Activated naive CD4-positive, alpha-beta T cell treated with anti-CD3 and anti-CD28 coated beads, Interleukin-2, amount 10 ng/mL, durations not matched to agents 7 days and 5 days (primary cell): Measurements from ENCODE around the gene MAP2K5.

Experiments
- CTCF ChIA-PET: fragments of 350-600 bp; sonication (Branson Sonifier 250); formaldehyde crosslinking; loops from one replicate; lab custom pipeline; 2021; ENCODE audit warnings: antibody characterized with exemption; lab: Charles Lee
- DNase-seq: peaks from one replicate; pipeline ENCODE4 v3.0.0-alpha.2; 2020
- H3K27ac Mint-ChIP-seq: one replicate; pipeline ENCODE4 v1.8.0; 2021; ENCODE audit warnings: mild to moderate bottlenecking, moderate library complexity, mixed read lengths
- H3K27me3 Mint-ChIP-seq: one replicate; pipeline ENCODE4 v1.8.0; 2021; ENCODE audit warnings: mild to moderate bottlenecking, mixed read lengths
- H3K36me3 Mint-ChIP-seq: one replicate; pipeline ENCODE4 v1.8.0; 2021; ENCODE audit warnings: mixed read lengths
- H3K4me1 Mint-ChIP-seq: one replicate; pipeline ENCODE4 v1.8.0; 2021; ENCODE audit warnings: mixed read lengths
- H3K4me3 Mint-ChIP-seq: one replicate; pipeline ENCODE4 v1.8.0; 2021; ENCODE audit warnings: mild to moderate bottlenecking, moderate library complexity, mixed read lengths
- H3K9me3 Mint-ChIP-seq: one replicate; pipeline ENCODE4 v1.8.0; 2021; ENCODE audit warnings: mixed read lengths

MAP2K5 gene

GRCh38 chr15:67819636-67820035 is 277.1 kb downstream of the MAP2K5 start:
- peaks cover 88% of the 10 kb centered on the region for H3K27me3 Mint-ChIP-seq
- no peak overlapping the region for H3K4me3 Mint-ChIP-seq
- H3K36me3 Mint-ChIP-seq = peaks cover 8% of the 10 kb centered on the region
- CTCF ChIA-PET = no interaction called here
- H3K9me3 Mint-ChIP-seq = no peaks in the 10 kb centered on the region
- H3K4me1 Mint-ChIP-seq = peaks cover 21% of the 10 kb centered on the region
- no peak for DNase-seq
- H3K27ac Mint-ChIP-seq = peak overlapping the region; percentile 70

- H3K4me3 Mint-ChIP-seq = peak overlapping the region; percentile 41
- H3K4me1 Mint-ChIP-seq = peaks cover 24% of the 10 kb centered on the region
- DNase-seq = no peak
- peaks cover 8% of the 10 kb centered on the region for H3K36me3 Mint-ChIP-seq
- CTCF ChIA-PET = interaction anchor here (1.0 kb wide), 1 partner anchor 363 kb away, joined by 3 read pairs; no protein-coding TSS in a partner anchor
- no peaks in the 10 kb centered on the region for H3K9me3 Mint-ChIP-seq
- H3K27me3 Mint-ChIP-seq = peaks cover 88% of the 10 kb centered on the region
- H3K27ac Mint-ChIP-seq = peak overlapping the region; percentile 70
These were observed 277.9 kb downstream of the MAP2K5 start for GRCh38 chr15:67820122-67820991.

- no peaks in the 10 kb centered on the region for H3K9me3 Mint-ChIP-seq
- H3K4me1 Mint-ChIP-seq = peaks cover 31% of the 10 kb centered on the region
- DNase-seq = peak; percentile 61
- H3K27me3 Mint-ChIP-seq = peaks cover 92% of the 10 kb centered on the region
- peak overlapping the region; percentile 80 for H3K27ac Mint-ChIP-seq
- peaks cover 9% of the 10 kb centered on the region for H3K36me3 Mint-ChIP-seq
- CTCF ChIA-PET = interaction anchor here (1.0 kb wide), 1 partner anchor 364 kb away, joined by 3 read pairs; no protein-coding TSS in a partner anchor
- peak overlapping the region; percentile 41 for H3K4me3 Mint-ChIP-seq
These were observed 278.7 kb downstream of the MAP2K5 start for GRCh38 chr15:67820992-67821783.

- Mint-ChIP-seq H3K36me3 (peaks cover 11% of the 10 kb centered on the region), H3K27ac (peak overlapping the region; percentile 80), H3K9me3 (no peaks in the 10 kb centered on the region), H3K4me1 (peaks cover 34% of the 10 kb centered on the region), H3K4me3 (peak overlapping the region; percentile 31), H3K27me3 (peaks cover 98% of the 10 kb centered on the region)
- no peak for DNase-seq
- CTCF ChIA-PET = no interaction called here
These were observed 279.4 kb downstream of the MAP2K5 start for GRCh38 chr15:67821784-67822440.

GRCh38 chr15:67822537-67823313 is 280.2 kb downstream of the MAP2K5 start:
- CTCF ChIA-PET = interaction anchor here (2.3 kb wide), 1 partner anchor 13 kb away, joined by 11 read pairs; no protein-coding TSS in a partner anchor
- H3K27ac Mint-ChIP-seq = peak overlapping the region; percentile 75
- peaks cover 34% of the 10 kb centered on the region for H3K4me1 Mint-ChIP-seq
- no peaks in the 10 kb centered on the region for H3K9me3 Mint-ChIP-seq
- peak overlapping the region; percentile 31 for H3K4me3 Mint-ChIP-seq
- H3K27me3 Mint-ChIP-seq = peaks cover 98% of the 10 kb centered on the region
- peaks cover 11% of the 10 kb centered on the region for H3K36me3 Mint-ChIP-seq
- no peak for DNase-seq

GRCh38 chr15:67823314-67824196 is 281.1 kb downstream of the MAP2K5 start:
- Mint-ChIP-seq H3K27me3 (peaks cover 98% of the 10 kb centered on the region), H3K4me1 (peaks cover 39% of the 10 kb centered on the region)

GRCh38 chr15:67824197-67824968 is 281.9 kb downstream of the MAP2K5 start:
- peaks cover 98% of the 10 kb centered on the region for H3K27me3 Mint-ChIP-seq
- peaks cover 45% of the 10 kb centered on the region for H3K4me1 Mint-ChIP-seq
- H3K36me3 Mint-ChIP-seq = peaks cover 13% of the 10 kb centered on the region

More at GRCh38 chr15:67823314-67824196, 281.1 kb downstream of the MAP2K5 start:
- DNase-seq = no peak
- Mint-ChIP-seq H3K36me3 (peaks cover 13% of the 10 kb centered on the region), H3K4me3 (peak overlapping the region; percentile 53), H3K9me3 (no peaks in the 10 kb centered on the region), H3K27ac (peak overlapping the region; percentile 75)
- CTCF ChIA-PET = interaction anchor here (1.3 to 2.3 kb wide), 2 partner anchors 9 to 12 kb away, joined by 6 to 11 read pairs; no protein-coding TSS in a partner anchor

GRCh38 chr15:67824976-67825880 is 282.7 kb downstream of the MAP2K5 start, which contains the start of gene SKOR1:
Gene SKOR1 (plus strand): TSS chr15:67825509. CDS start chr15:67825603, 94 bp downstream.
- peak within 1 kb of the TSS; percentile 58 for H3K4me3 Mint-ChIP-seq
- peak; percentile 54 for DNase-seq
- CTCF ChIA-PET = interaction anchor here (2.3 kb wide), 1 partner anchor 10 kb away, joined by 11 read pairs; no protein-coding TSS in a partner anchor
- H3K27ac Mint-ChIP-seq = peak within 1 kb of the TSS; percentile 85
- peaks cover 13% of the 10 kb centered on the region for H3K36me3 Mint-ChIP-seq
- H3K4me1 Mint-ChIP-seq = peaks cover 48% of the 10 kb centered on the region
- peaks cover 98% of the 10 kb centered on the region for H3K27me3 Mint-ChIP-seq
- no peaks in the 10 kb centered on the region for H3K9me3 Mint-ChIP-seq

More at GRCh38 chr15:67824197-67824968, 281.9 kb downstream of the MAP2K5 start:
- Mint-ChIP-seq H3K27ac (peak overlapping the region; percentile 75), H3K4me3 (peak overlapping the region; percentile 53), H3K9me3 (no peaks in the 10 kb centered on the region)
- no peak for DNase-seq
- CTCF ChIA-PET = interaction anchor here (1.3 to 2.3 kb wide), 2 partner anchors 8 to 11 kb away, joined by 6 to 11 read pairs; no protein-coding TSS in a partner anchor

- Mint-ChIP-seq H3K4me3 (peak overlapping the region; percentile 58), H3K27me3 (peaks cover 98% of the 10 kb centered on the region), H3K36me3 (peaks cover 11% of the 10 kb centered on the region), H3K4me1 (peaks cover 52% of the 10 kb centered on the region), H3K27ac (peak overlapping the region; percentile 85), H3K9me3 (no peaks in the 10 kb centered on the region)
- DNase-seq = no peak
- CTCF ChIA-PET = no interaction called here
These were observed 283.6 kb downstream of the MAP2K5 start for GRCh38 chr15:67825881-67826716.
